Measurements from ENCODE around the gene MCL1.

Gene MCL1

GRCh38 chr1:150546294-150546937, 33.0 kb downstream of the MCL1 start:
- no peak for DNase-seq (ENCODE audit: insufficient read length, low spot score)
- FAIRE-seq: no peak

- DNase-seq (ENCODE audit: insufficient read length, low spot score): no peak
These were observed 33.9 kb downstream of the MCL1 start for GRCh38 chr1:150545486-150546032.

DNA sequence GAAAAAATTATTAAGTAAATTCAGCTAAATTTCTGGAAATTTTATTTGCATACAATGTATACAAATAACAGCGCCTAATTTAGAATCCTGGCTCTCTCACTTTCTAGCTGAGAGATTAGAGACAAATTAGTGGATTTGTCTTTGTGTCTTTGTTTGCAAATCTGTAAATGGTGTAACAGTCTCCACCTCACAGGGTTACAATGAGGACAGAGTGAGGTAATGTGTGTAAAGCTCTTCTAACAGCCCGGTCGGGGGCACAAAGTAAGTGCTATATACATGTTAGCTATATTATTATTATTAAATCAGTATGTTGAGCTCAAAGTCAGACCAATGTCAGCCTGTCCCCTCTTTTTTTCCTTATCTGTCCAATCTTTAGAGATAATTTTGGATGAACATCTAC, 35.2 kb downstream of the MCL1 start:
- DNase-seq (ENCODE audit: insufficient read length, low spot score) (no peak), FAIRE-seq (no peak)

More at GRCh38 chr1:150545486-150546032, 33.9 kb downstream of the MCL1 start:
- no peak for FAIRE-seq

- DNase-seq (ENCODE audit: insufficient read length, low spot score) (no peak), FAIRE-seq (no peak)
These were observed 35.8 kb downstream of the MCL1 start for GRCh38 chr1:150543500-150544143.

GRCh38 chr1:150537732-150538684, 41.4 kb downstream of the MCL1 start:
- DNase-seq (ENCODE audit: insufficient read length, low spot score) (no peak), FAIRE-seq (no peak)

- DNase-seq (ENCODE audit: insufficient read length, low spot score): no peak
- FAIRE-seq: no peak
These were observed 42.3 kb downstream of the MCL1 start for GRCh38 chr1:150536836-150537731.

- FAIRE-seq: no peak
- DNase-seq (ENCODE audit: insufficient read length, low spot score): no peak
These were observed 43.7 kb downstream of the MCL1 start for GRCh38 chr1:150535511-150536287.

GRCh38 chr1:150534002-150534401, 45.4 kb downstream of the MCL1 start:
- FAIRE-seq (no peak), DNase-seq (ENCODE audit: insufficient read length, low spot score) (no peak)

GRCh38 chr1:150532860-150533259, 46.5 kb downstream of the MCL1 start:
- FAIRE-seq: no peak
- DNase-seq (ENCODE audit: insufficient read length, low spot score): no peak

- DNase-seq (ENCODE audit: insufficient read length, low spot score): no peak
- no peak for FAIRE-seq
These were observed 48.8 kb downstream of the MCL1 start for GRCh38 chr1:150530491-150531159.

DNA sequence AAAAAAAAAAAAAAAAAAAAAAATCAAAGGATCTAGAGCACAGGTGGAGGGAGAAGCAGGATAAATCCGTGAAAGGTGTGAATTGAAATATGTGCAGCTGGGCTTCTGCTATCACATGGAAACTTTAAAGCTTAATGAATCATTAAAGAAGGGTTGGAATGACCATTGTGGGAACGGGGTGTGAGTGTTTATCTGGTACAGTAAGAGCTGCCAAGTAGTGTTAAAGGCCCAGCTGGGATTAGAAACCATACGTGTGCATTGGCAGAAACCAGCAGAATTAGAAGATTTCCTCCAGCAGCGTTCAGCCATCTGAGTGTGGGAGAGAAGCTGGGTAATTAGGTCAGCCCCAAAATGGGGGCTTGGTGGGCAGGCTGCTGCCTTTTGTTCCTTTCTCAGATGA, 50.4 kb downstream of the MCL1 start:
- DNase-seq (ENCODE audit: insufficient read length, low spot score) (no peak), FAIRE-seq (no peak)

DNA sequence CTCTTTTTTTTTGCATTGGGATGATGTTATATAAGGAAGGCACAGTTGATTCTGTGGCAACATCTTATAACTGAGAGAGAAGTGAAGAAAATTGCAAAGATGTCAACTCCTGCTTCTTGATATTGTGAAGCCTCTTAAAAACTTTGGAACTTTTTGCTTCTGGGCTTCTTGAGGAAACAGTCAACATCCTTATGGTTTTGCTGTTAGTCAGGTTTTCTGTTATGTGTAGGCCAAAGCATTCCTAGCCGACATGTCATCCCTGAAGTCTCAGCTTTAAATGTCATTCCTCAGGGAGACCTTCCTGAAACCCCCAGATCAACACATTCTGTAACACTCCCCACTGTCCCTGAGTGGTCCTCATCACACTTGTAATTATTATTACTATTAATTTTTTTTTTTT, 51.2 kb downstream of the MCL1 start:
- FAIRE-seq (no peak), DNase-seq (ENCODE audit: insufficient read length, low spot score) (no peak)

DNA sequence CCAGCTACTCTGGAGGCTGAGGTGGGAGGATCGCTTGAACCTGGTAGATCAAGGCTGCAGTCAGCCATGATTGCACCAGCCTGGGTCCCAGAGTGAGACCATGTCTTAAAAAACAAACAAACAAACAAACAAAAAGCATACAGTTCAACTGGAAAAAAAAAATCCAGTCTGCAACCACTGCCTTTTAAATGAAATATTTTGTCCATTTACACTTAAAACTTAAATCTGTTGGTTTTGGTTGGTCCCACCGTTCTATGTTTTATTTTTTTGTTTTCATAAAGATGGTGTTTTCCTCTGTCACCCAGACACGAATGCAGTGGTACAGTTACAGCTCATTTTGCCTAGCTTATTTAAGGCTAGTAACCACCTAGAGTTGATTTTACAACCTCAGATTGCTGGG, 54.1 kb downstream of the MCL1 start:
- DNase-seq (ENCODE audit: insufficient read length, low spot score) (no peak), FAIRE-seq (no peak)
